GM12878 (cell line): Measurements from ENCODE around the gene E2F7. TPM values are rescaled to one million over a fixed set of nuclear protein-coding genes. Genes with fewer than 3 reads are reported as not detected.

Experiments used
- ATAC-seq: fragments of 200-7000 bp; cut with Tn5 transposase; 3 replicates; pipeline ENCODE4 v1.9.1; 2020; ENCODE audit warnings: mild to moderate bottlenecking, moderate library complexity
- BruUV-seq: library from RNA; stranded (reverse); fragments of 400-500 nt; replicated peaks from 2 replicates; lab custom pipeline; 2021; lab: Mats Ljungman, UMichigan
- CTCF ChIA-PET: fragments of 300-600 bp; sonication (Branson Sonifier 250); formaldehyde crosslinking; extraction: SDS; loops from one replicate; lab custom pipeline; 2021; ENCODE audit warnings: inconsistent platforms; lab: Yijun Ruan, JAX
- POLR2A ChIA-PET: fragments of 350-600 bp; formaldehyde crosslinking; extraction: SDS; loops from one replicate; lab custom pipeline; 2021; ENCODE audit warnings: inconsistent platforms; lab: Charles Lee
- RAD21 ChIA-PET: fragments of 300-600 bp; sonication (Branson Sonifier 250); formaldehyde crosslinking; loops from one replicate; lab custom pipeline; 2023; ENCODE audit warnings: antibody characterized with exemption; ENCODE audit not compliant: unreplicated experiment; lab: Charles Lee
- SMC1A ChIA-PET: fragments of 300-600 bp; sonication (Branson Sonifier 250); formaldehyde crosslinking; loops from one replicate; lab custom pipeline; 2023; ENCODE audit not compliant: unreplicated experiment, uncharacterized antibody; lab: Charles Lee
- DNase-seq: peaks from one replicate; pipeline ENCODE4 v3.0.0-alpha.2; 2011; ENCODE audit warnings: low read depth, low spot score
- FAIRE-seq: peaks from 3 replicates; lab custom pipeline; 2011; peaks lifted over from hg19 to GRCh38; lab: Jason Lieb, UNC
- H2AFZ ChIP-seq: 2 replicates; pipeline ENCODE4 v1.6.0; 2011; ENCODE audit warnings: low read depth, low read length, control low read depth; ENCODE audit not compliant: control insufficient read depth
- H3K27ac ChIP-seq: 2 replicates; pipeline ENCODE4 v1.5.1; 2011; ENCODE audit warnings: control low read depth; ENCODE audit not compliant: control insufficient read depth, insufficient read depth
- H3K27me3 ChIP-seq, 2 experiments: replicated peaks in 1 of 2; 2 replicates each; pipeline versions ENCODE4 v1.6.0 to v1.6.1; 2011; ENCODE audit warnings: low read length in 1 of 2; ENCODE audit not compliant: control insufficient read depth in 2 of 2, insufficient read depth in 2 of 2
- H3K36me3 ChIP-seq, 2 experiments: 2 replicates each; pipeline ENCODE4 v1.5.1; 2011; ENCODE audit warnings: low read length in 1 of 2; ENCODE audit not compliant: control insufficient read depth in 2 of 2, insufficient read depth in 2 of 2
- H3K4me1 ChIP-seq: 2 replicates; pipeline ENCODE4 v1.6.1; 2011; ENCODE audit warnings: mild to moderate bottlenecking, low read length, moderate library complexity, mixed read lengths; ENCODE audit not compliant: control insufficient read depth, insufficient read depth
- H3K4me2 ChIP-seq: 2 replicates; pipeline ENCODE4 v1.6.0; 2011; ENCODE audit warnings: control low read depth; ENCODE audit not compliant: control insufficient read depth, insufficient read depth
- H3K4me3 ChIP-seq: fragments of 200-600 bp; sonication (generic); 2 replicates; pipeline ENCODE4 v1.5.1; 2016
- H3K79me2 ChIP-seq: 2 replicates; pipeline ENCODE4 v1.6.0; 2011; ENCODE audit warnings: low read length; ENCODE audit not compliant: control insufficient read depth, insufficient read depth
- H3K9ac ChIP-seq: 2 replicates; pipeline ENCODE4 v1.8.0; 2011; ENCODE audit warnings: low read length, control low read depth, mixed read lengths; ENCODE audit not compliant: control insufficient read depth, insufficient read depth
- H3K9me3 ChIP-seq: replicated peaks from 3 replicates; pipeline ENCODE4 v1.5.1; 2011; ENCODE audit warnings: mild to moderate bottlenecking, low read length; ENCODE audit not compliant: control insufficient read depth, insufficient read depth
- H4K20me1 ChIP-seq: 2 replicates; pipeline ENCODE4 v1.6.0; 2011; ENCODE audit not compliant: control insufficient read depth, insufficient read depth
- FOS ChIP-seq: IDR thresholded peaks from 3 replicates; pipeline ENCODE4 v1.6.1; 2011; ENCODE audit warnings: borderline replicate concordance; ENCODE audit not compliant: insufficient read length; ENCODE audit errors: extremely low read depth
- IRF3 ChIP-seq: fragments of 450-650 bp; IDR thresholded peaks from 2 replicates; pipeline ENCODE4 v1.6.1; 2014; ENCODE audit warnings: mild to moderate bottlenecking
- PAX8 ChIP-seq: fragments of 450-650 bp; IDR thresholded peaks from 2 replicates; pipeline ENCODE4 v1.6.1; 2017; ENCODE audit warnings: mild to moderate bottlenecking, moderate library complexity
- RUNX3 ChIP-seq: IDR thresholded peaks from 2 replicates; pipeline ENCODE4 v1.6.1; 2012; ENCODE audit warnings: low read length, inconsistent platforms
- USF1 ChIP-seq: IDR thresholded peaks from 2 replicates; pipeline ENCODE4 v1.6.1; 2011; ENCODE audit warnings: borderline replicate concordance, low read depth, mild to moderate bottlenecking, moderate library complexity, mixed read lengths, low read length; ENCODE audit not compliant: insufficient read depth; ENCODE audit errors: extremely low read length
- WGBS: methylation state at CpG from one replicate; pipeline ENCODE4 v1.1.6; 2016; ENCODE audit warnings: low lambda C conversion rate; ENCODE audit not compliant: insufficient replicate concordance, insufficient coverage; ENCODE audit errors: missing lambda C conversion rate; 5-methylcytosine and 5-hydroxymethylcytosine counted together
- in situ Hi-C: fragments of 300-500 bp; cut with MboI; formaldehyde crosslinking; loops from 9 replicates; pipeline ENCODE4 v1.14.3; 2018; ENCODE audit warnings: mixed read lengths
- intact Hi-C: fragments of 100-400 bp; cut with micrococcal nuclease; formaldehyde crosslinking; loops from one replicate; pipeline ENCODE4 v1.14.2; 2022; ENCODE audit not compliant: unreplicated experiment
- polyA plus RNA-seq, 11 experiments: library from polyadenylated mRNA; depleted of rRNA in 4 of 11; unstranded in 6 of 11; stranded (reverse) in 5 of 11; fragments of >200 nt; fragmentation: Nextera tagmentation in 4 of 11; fragmentation: Illumina TruSeq in 1 of 11; extraction: Ambion mirVana in 4 of 11; extraction: Trizol in 1 of 11; gene quantifications; 1 replicate in 1 of 11; 2 replicates in 10 of 11; pipeline versions ENCODE4 v1.2.1 to v1.2.3, GENCODE V29; 2011 to 2016; ENCODE audit warnings: inconsistent platforms in 2 of 11, missing spikeins in 2 of 11, low read depth in 1 of 11
- total RNA-seq, 4 experiments: library from RNA; depleted of rRNA in 3 of 4; stranded (reverse); fragments of >200 nt in 3 of 4; fragmentation: Illumina TruSeq in 1 of 4; extraction: Trizol in 1 of 4; gene quantifications; 2 replicates each; pipeline versions ENCODE4 v1.2.1 to v1.2.3, GENCODE V29; 2013 to 2021

E2F7 gene
- total and polyA plus RNA-seq, 10 of the 15 experiments (the other 5 are each of a cell fraction or from before 2014, with no cell fraction given): 5.6 to 32.1 (median 19.9) TPM

- DNase-seq (no peak), FAIRE-seq (no peak), ATAC-seq (no peak)
- peaks cover 8 to 11% of the 10 kb centered on the region in 2 experiments for H3K36me3 ChIP-seq
- RAD21 ChIA-PET: interaction anchor here (0.6 kb wide), 1 partner anchor 215 kb away, joined by 3 read pairs; no protein-coding TSS in a partner anchor
- intact Hi-C loops (no loop called here), in situ Hi-C loops (no loop called here)
- no peak for TF ChIP-seq PAX8
- no peak for TF ChIP-seq FOS
- no peak for TF ChIP-seq RUNX3
- TF ChIP-seq IRF3: no peak
- TF ChIP-seq USF1: no peak
- H3K4me2 ChIP-seq: no peak overlapping the region
- H2AFZ ChIP-seq: no peak overlapping the region
- H3K27me3 ChIP-seq: no peaks in the 10 kb centered on the region
- BruUV-seq: no TSS peak
- no peaks in the 10 kb centered on the region for H3K79me2 ChIP-seq
- H3K9me3 ChIP-seq: no peaks in the 10 kb centered on the region; the same call in 1 of the 3 replicates
- CTCF ChIA-PET: interaction anchor here (0.9 to 2.9 kb wide), 2 partner anchors 14 to 24 kb away, joined by 6 to 10 read pairs; no protein-coding TSS in a partner anchor
- H3K9ac ChIP-seq: no peak overlapping the region
- no peak overlapping the region for H3K27ac ChIP-seq
- whole genome bisulfite sequencing: 94% methylated on average over 1 of the region's 1 CpG
- H4K20me1 ChIP-seq: no peaks in the 10 kb centered on the region
- SMC1A ChIA-PET: no interaction called here
- no peak overlapping the region for H3K4me3 ChIP-seq
- no peaks in the 10 kb centered on the region for H3K4me1 ChIP-seq
- POLR2A ChIA-PET: no interaction called here
These were observed 30.1 kb downstream of the E2F7 start for GRCh38 chr12:77035226-77035625.
